Astrocyte of the cerebellum (primary cell): ENCODE data around the gene DDX55.

Source experiments
- DNase-seq: peaks from one replicate; pipeline ENCODE4 v3.0.0-alpha.2; 2011; ENCODE audit warnings: low read depth
- H3K4me3 ChIP-seq: 2 replicates; pipeline ENCODE4 v1.5.1; 2011; ENCODE audit warnings: mild to moderate bottlenecking, low read depth, low read length, moderate library complexity
- CTCF ChIP-seq: IDR thresholded peaks from 2 replicates; pipeline ENCODE4 v1.5.1; 2012; ENCODE audit warnings: low read length, low read depth, moderate library complexity, mild to moderate bottlenecking; ENCODE audit errors: missing control alignments
- in situ Hi-C: cut with HindIII; loops from 2 replicates; pipeline ENCODE4 v1.10.0; 2017; ENCODE audit warnings: low sequenced_read_pairs

Gene DDX55

GRCh38 chr12:123654129-123654701 is 52.3 kb downstream of the DDX55 start:
- in situ Hi-C loops = loop anchor here (25.0 kb wide), 1 partner anchor 333 kb away; no protein-coding TSS in a partner anchor
- no peak overlapping the region for H3K4me3 ChIP-seq
- TF ChIP-seq CTCF = no peak
- DNase-seq = no peak

- no peak for TF ChIP-seq CTCF
Measured at GRCh38 chr12:123655420-123655819, 53.5 kb downstream of the DDX55 start.

GRCh38 chr12:123656392-123656791 is 54.5 kb downstream of the DDX55 start:
- TF ChIP-seq CTCF = no peak
- in situ Hi-C loops = loop anchor here (25.0 kb wide), 1 partner anchor 331 kb away; no protein-coding TSS in a partner anchor
- H3K4me3 ChIP-seq = no peak overlapping the region
- DNase-seq = no peak

More at GRCh38 chr12:123655420-123655819, 53.5 kb downstream of the DDX55 start:
- no peak overlapping the region for H3K4me3 ChIP-seq
- DNase-seq = no peak
- in situ Hi-C loops = loop anchor here (25.0 kb wide), 1 partner anchor 332 kb away; no protein-coding TSS in a partner anchor

GRCh38 chr12:123657211-123657610 is 55.3 kb downstream of the DDX55 start:
- in situ Hi-C loops = loop anchor here (25.0 kb wide), 1 partner anchor 330 kb away; no protein-coding TSS in a partner anchor
- H3K4me3 ChIP-seq = no peak overlapping the region
- no peak for TF ChIP-seq CTCF
- DNase-seq = no peak

GRCh38 chr12:123659996-123660727 is 58.3 kb downstream of the DDX55 start:
- H3K4me3 ChIP-seq = no peak overlapping the region
- DNase-seq = peak; percentile 11
- no peak for TF ChIP-seq CTCF
- in situ Hi-C loops = loop anchor here (25.0 kb wide), 1 partner anchor 327 kb away; no protein-coding TSS in a partner anchor

- no peak for DNase-seq
- H3K4me3 ChIP-seq = no peak overlapping the region
- in situ Hi-C loops = loop anchor here (25.0 kb wide), 1 partner anchor 320 kb away; no protein-coding TSS in a partner anchor
- TF ChIP-seq CTCF = no peak
Measured at GRCh38 chr12:123667771-123668170, 65.9 kb downstream of the DDX55 start.
